Hepatic stellate cell (primary cell): ENCODE data around the gene TBCD.

ENCODE experiments used
- DNase-seq: peaks from one replicate; pipeline ENCODE4 v3.0.0; 2011; ENCODE audit warnings: low spot score

Gene TBCD

DNA sequence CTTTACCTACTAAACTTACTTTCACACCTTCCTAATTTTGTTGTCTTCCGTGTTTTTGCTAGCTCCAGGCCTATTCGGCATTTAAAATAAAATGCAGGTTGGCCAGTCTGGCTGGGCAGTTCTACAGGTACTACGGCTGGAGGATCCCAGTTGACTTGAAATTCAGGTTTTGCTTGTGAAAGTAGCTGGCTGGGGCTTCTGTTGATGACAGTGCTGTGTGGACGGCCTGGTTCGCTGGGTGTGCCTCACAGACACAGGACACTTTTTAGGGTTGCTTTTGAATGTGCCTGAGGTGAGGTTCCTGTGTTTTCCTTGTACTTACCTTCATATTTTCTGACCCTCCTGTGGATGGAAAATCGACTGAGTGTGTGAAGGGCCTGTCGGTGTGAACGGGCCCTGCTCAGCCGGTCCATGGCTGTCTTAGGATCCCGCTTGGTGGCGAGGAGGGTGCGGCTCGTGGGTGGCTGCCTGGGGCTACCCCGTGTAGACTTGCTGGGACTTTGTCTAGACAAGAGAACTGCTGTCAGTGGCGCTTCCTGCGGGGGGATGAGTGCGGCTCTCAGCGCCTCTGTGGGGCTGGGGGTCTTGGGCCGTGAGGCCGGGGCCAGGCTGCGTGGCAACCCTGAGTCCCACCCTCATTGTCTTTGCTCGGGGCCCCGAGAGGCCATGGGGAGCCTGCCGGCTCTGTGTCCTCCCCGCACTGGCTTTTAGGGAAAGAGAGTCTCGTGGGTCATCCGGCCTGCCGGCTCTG is 106.7 kb downstream of the TBCD start:
- DNase-seq: no peak

DNA sequence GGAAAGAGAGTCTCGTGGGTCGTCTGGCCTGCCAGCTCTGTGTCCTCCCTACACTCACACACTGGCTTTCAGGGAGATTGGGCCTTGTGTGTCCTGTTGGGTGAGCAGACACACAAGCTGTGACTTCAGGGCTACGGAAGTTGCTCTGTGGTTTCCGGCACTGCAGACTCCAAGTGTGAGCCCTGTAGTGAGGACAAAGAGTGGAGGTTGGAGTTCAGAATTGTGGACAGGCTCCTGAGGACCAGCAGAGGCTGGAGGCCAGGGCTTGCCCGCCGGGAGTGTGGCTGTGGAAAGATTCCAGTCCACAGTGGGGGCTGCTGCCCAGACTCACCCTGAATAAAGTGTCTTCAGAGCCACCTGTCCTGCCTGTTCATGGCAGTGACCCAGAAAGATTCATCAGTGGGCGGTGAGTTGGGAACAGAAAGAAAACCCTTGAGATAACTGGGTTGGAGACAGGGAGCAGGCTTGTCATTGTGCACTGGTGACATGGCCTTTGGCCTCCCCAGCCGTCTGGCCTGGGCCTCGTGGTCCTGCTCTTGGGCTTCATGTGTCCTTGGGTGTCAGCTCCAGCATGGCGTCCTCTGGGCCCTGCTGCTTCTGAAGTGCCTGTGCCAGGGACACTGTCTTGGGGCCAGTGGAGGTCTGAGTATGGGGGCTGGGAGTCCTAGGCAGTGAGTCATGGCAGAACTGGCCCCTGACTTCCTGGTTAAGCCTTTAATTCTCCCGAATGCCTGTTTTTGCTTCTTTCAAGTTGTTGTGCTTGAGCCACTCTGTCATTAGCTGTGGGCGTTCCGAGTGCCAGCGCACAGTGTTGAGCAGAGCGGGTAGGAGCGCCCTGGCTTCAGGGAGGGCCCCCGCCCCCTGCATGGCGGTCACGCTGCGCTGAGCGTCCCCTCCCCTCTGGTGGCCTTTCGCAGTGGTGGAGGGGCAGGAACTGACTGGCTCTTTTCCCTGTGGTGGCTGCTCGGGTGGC is 107.9 kb downstream of the TBCD start:
- DNase-seq: peak; percentile 93

GRCh38 chr17:82860606-82861392 is 108.9 kb downstream of the TBCD start:
- DNase-seq: no peak

DNA sequence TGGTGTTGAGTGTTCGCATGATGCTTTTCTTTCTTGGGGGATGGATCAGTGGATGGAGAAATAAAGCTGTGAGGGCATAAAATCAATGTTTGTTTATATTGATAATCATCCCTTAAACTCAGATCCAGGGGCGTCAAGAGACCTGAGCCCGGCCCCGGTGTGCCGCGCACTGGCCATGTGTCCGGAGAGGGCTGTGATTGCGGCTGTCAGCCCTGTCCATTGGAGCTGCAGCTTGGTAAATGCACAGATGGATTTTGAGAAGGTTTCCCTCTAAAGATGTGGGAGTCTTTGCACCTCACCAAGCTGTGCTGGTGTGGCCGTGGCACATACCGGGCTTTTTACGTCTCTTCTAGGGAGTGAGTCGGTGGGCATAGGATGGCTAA is 109.5 kb downstream of the TBCD start:
- DNase-seq: no peak

DNA sequence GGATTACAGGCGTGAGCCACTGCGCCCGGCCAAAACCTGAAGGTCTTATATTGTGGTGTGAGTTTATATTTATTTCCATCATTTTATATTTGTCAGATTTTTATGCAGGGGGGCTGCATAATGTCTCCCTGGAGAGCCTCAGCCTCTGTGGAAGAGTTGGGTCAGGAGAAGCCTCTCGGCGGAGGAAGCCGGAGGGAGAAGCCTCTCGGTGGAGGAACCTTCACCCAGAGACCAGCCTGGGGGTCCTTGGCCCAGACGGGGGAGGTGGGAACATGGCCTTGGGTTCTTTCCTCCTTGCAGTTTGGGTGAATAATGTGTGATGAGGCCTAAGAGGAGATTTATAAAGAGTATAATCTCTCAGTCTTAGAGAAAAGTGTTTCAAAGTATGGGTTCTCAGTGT is 110.3 kb downstream of the TBCD start:
- no peak for DNase-seq

DNA sequence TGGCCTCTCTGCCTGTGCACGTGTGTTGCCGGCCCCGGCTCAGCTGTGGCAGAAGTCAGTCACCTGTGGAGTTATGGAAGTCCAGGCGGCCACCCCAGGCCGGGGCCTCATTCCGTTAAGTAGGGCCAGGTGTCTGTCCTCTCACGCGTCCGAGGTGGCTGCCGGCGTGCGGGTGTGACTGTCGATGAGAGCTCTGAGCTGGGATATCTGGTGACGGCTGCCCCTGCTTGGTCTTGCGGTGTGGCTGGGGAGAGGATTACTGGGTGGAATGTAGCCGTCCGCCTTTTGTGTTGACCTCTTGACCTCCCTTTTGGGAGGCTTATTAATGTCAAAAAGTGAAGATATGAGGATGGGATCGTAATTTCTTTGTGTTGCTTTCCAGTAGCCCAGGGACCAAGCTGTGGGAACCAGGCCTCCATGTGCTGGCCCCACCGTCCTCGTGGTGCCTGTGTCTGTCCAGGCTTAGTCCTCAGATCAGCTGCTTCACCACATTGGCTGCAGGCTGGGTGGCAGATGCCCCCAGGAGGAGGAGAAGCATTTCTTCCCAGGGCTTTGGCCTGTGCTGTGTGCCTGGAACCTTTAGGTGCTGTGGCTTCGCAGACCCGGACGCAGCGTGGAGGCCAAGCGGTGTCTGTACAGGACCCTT is 111.0 kb downstream of the TBCD start:
- DNase-seq: no peak

DNA sequence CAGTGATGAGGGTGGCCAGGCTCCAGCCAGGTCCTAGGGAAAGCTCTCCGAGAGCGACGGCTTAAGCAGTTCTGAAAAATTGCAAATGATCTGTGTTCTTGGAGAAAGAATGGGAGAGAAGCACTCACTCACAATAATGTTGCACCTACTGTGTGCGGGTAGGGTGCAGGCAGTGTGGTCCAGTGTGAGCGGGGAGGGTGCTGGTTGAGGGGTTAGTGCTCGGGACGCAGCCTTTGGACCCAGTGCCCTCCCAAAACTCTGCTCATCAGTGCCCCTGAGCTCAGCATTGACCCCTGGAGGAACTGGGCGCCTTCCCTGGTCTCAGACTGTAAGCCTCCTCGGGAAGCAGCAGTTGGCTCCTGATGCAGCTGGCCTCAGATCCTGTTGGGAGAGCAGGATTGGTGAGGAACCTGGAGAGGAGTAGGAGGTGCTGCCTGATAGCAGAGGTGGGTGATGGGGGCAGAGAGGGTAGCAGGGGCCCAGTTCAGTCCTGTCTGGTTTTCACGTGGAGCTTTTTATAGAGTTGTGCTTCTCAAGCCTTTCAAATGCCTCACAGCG is 111.6 kb downstream of the TBCD start:
- no peak for DNase-seq

- DNase-seq: peak; percentile 51
Observed at GRCh38 chr17:82863941-82864712, 112.3 kb downstream of the TBCD start.

DNA sequence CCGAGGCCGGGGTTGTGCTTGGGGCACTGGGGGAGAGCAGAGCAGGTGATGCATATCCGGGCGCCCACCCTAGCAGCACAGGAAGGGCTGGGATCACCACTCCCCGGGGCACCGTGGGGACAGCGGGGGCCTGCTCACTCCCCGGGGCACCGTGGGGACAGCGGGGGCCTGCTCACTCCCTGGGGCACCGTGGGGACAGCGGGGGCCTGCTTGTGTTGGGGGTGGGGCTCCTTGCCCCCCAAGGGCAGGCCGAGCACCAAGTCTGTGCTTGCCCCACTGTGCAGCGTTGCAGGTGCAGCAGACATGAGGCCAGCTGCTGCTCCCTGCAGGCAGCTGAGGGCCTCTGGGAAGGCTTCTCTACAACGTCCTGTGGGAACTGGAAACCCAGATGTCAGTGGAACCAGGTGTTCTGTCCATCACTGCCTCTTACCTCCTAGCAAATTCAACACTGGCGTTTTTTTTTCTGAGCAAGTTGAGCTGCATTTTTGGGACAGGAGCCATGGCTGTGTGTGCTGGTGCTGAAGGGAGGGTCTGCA is 112.9 kb downstream of the TBCD start:
- no peak for DNase-seq

GRCh38 chr17:82865274-82865673 is 113.4 kb downstream of the TBCD start:
- no peak for DNase-seq

DNA sequence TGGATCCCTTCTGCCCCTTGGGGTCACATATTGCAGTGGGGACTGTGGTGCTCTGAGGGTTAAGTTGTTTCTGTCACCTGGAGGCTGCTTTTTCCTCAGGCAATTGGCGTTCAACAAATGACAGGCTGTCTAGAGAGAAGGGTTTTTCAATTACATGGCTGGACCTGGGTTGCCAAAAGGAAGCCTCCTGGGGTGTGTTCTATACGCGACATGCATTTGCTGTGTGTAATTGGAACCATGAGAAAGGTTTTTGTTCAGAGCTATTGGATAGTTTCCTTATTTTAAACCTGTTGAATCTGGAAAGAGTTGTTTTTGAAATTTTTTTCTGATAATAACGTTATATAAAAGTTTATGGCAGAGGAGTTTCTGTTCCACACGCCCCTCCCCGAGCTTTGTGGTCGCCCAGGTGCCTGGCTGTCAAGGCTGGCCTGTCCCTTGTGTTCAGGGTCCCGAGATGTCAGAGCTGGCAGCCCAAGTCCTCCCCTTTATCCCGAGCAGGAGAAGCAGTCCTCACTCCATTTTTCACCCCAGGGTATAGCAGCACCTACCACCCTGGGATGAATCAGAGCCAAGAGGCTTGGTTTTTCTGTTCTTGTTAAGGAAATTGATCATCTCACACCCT is 114.0 kb downstream of the TBCD start:
- DNase-seq: no peak

DNA sequence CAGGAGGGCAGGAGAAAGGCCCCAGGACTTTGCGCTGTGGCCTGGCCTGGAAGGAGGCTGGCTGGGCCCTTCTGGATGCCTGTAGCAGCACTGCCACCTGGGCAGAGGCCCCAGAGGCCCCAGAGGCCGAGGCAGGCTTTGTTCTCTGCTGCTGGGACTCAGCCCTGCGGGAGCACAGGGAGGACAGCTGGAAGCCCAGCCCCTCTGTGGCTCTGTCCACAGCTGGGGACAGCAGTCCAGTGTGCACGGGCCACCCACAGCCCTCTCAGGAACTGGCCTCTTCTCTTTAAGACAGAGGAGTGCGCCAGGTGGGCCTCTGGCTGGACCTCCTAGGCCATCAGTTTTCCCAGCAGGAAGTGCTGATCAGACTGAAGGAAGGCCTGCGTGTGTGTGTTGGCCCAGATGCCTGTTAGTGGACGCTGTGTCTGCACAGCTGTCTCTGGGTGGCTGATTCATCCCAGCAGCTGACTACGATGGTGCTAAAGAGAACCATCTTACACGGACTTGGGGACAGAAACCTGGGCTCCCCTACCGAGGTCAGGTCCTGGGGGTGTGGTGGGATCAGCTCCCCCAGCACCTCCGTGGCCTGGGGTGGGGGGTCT is 114.8 kb downstream of the TBCD start:
- peak; percentile 86 for DNase-seq

DNA sequence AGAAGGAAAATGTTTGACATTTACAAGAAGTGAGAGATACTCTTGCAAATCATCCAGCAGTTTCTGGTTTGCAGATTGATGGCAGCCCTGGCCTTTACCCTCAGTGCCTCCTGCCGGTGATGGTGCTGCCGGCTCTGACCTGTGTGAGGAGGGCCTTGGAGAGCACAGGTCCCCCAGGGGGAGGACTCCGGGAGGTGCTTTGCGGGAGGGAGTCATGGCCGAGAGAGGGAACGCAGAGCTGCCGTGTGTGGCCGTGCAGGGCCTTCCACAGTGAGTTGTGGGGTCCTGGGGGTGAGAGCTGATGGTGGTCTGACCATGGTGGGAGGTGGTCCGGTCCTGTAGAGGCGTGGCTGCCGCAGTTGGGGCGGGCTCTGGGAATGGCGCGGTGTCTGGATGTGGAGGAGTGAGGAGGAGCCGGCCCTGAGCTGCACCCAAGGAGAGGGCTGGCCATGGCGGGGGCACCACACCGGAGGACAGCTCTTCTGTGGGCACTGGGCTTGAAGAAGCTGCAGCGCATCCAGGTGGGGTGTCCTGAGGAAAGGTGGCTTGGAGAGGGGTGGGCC is 116.0 kb downstream of the TBCD start:
- no peak for DNase-seq

DNA sequence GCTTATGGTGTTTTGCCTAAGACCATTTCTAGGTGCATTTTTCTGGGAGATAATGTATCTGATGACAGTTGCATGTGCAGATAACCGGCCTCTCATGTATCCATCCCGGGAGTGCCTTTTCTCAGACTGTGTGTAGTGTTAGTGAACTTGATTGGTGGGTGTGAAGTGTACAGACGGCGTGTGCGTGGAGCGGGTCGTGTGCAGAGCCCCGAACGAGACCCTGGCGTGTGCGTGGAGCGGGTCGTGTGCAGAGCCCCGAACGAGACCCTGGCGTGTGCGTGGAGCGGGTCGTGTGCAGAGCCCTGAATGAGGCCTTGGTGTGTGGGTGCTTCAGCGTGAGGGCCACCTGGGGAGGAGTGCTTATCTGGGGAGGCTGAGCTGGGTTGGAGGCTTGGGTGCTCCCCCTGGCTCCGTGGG is 116.9 kb downstream of the TBCD start:
- DNase-seq: no peak

DNA sequence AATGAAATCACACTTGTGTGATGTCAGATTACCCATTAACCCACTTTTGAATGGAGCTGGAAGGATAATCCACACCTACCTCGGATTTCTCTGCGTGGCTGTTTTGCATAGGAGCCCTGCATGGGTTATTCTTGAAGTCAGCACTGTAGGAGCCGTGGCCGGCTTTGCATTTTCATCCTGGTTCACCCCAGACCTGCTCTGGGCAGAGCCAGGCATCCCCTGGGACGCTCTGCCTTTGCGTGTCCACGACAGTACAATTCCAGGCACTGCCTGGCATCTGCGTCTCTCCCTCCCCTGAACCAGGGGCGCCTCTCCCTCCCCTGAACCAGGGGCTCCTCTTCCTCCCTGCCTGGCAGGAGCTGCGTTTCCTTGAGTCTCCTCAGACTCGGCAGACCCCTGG is 117.7 kb downstream of the TBCD start:
- DNase-seq: no peak

DNA sequence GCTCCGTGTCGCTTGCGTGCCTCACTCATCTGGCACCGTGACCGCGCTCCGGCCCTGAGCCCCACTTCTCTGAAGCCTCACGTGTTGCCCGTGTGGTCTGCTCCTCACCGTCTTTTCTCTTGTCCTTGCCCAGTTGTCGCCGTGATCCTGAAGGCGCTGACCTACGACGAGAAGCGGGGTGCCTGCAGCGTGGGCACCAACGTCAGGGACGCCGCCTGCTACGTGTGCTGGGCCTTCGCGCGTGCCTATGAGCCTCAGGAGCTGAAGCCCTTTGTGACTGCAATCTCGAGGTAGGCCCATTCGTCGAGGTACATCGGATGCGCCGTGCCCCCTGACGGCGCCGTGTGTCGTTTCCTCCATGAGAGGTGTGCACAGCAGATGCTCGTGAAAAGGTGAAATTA is 118.2 kb downstream of the TBCD start:
- DNase-seq: no peak

- DNase-seq: no peak
Observed at GRCh38 chr17:82870541-82870940, 118.7 kb downstream of the TBCD start.

DNA sequence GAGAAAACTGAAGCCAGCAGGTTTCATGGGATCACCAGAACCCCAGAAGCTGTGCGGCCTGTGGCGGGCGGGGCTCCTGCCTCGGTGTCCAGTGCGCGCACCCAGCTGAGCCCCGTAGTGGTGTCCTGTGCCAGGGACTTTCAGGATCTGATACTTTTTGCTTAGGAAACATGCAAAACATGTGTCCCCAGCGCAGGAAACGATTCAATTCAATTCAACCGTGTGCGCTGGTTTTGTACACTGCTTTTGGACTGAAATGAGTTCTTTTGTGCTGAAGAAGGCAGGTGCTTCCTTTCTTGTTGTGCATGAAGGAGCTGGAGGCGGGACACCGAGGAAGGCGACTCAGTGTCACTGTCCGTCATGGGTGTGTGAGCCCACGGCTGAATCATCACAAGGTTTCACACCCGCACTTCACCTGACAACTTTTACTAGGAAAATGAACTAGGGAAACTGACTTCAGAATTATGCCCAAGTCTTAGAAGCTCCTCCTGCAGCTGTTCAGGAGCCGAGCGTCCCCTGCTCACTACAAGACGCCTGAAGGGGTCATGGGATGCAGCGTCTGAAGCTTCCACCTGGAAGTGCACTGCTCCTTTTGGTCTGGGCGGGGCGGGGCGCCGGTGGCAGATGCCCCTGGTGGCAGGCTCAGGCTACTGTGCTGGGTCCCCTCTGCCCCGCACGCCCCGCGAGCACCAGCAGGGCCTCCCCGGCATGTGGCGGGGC is 119.4 kb downstream of the TBCD start:
- no peak for DNase-seq
